ENCODE measurements around the gene TRIM54. TPM values are rescaled to one million over a fixed set of nuclear protein-coding genes. Genes with fewer than 3 reads are reported as not detected.

Gene TRIM54
- total RNA-seq, 1 experiment from 2014 or later = 0.51 TPM

GRCh38 chr2:27307287-27307544, 25.0 kb downstream of the TRIM54 start:
- CTCF ChIA-PET = no interaction called here
- Histone ChIP-seq H3K79me2 (ENCODE audit: low read length) (no peaks in the 10 kb centered on the region), H3K36me3 (ENCODE audit: low read depth, low read length) (no peaks in the 10 kb centered on the region), H3K4me1 (ENCODE audit: insufficient read depth, low read length) (0 out of 2 replicates have a peak, but pooled peaks cover 4% of the 10 kb centered on the region), H3K4me3 (ENCODE audit: low read length) (no peak overlapping the region), H2AFZ (ENCODE audit: low read length) (no peak overlapping the region), H3K9ac (ENCODE audit: low read length) (no peak overlapping the region), H3K9me2 (replicated peaks; ENCODE audit: low read length) (no peaks in the 10 kb centered on the region), H3K9me3 (ENCODE audit: low read length) (no peaks in the 10 kb centered on the region), H3K4me2 (ENCODE audit: low read length) (no peak overlapping the region), H4K20me1 (ENCODE audit: low read length) (no peaks in the 10 kb centered on the region), H3F3A (ENCODE audit: low read length, unreplicated experiment) (no peaks in the 10 kb centered on the region), H3K27me3 (ENCODE audit: low read length) (no peaks in the 10 kb centered on the region), H3K27ac (ENCODE audit: low read length) (no peak overlapping the region)
- TF ChIP-seq CTCF (conservative IDR thresholded peaks at IDR 0.05; ENCODE audit: low read depth, low read length) = no peak
- no peak for TF ChIP-seq EZH2phosphoT487 (IDR thresholded peaks at IDR 0.05; ENCODE audit: borderline replicate concordance, low read length)
- TF ChIP-seq EZH2 (IDR thresholded peaks at IDR 0.05; ENCODE audit: low read length, unreplicated experiment) = no peak
- ATAC-seq (no peak), DNase-seq (no peak)
- BruUV-seq (replicated peaks) = no TSS peak
- POLR2A ChIA-PET (ENCODE audit: unreplicated experiment) = no interaction called here
- intact Hi-C loops (cut with micrococcal nuclease) = no loop called here

- no peaks in the 10 kb centered on the region for H3F3A ChIP-seq (ENCODE audit: low read length, unreplicated experiment)
- no peak overlapping the region for H3K4me2 ChIP-seq (ENCODE audit: low read length)
- H2AFZ ChIP-seq (ENCODE audit: low read length) = no peak overlapping the region
- no peaks in the 10 kb centered on the region for H3K9me2 ChIP-seq (replicated peaks; ENCODE audit: low read length)
- no peaks in the 10 kb centered on the region for H3K9me3 ChIP-seq (ENCODE audit: low read length)
- no peaks in the 10 kb centered on the region for H3K36me3 ChIP-seq (ENCODE audit: low read depth, low read length)
- H3K4me1 ChIP-seq (ENCODE audit: insufficient read depth, low read length) = 0 out of 2 replicates have a peak, but pooled peaks cover 4% of the 10 kb centered on the region
- no peak overlapping the region for H3K27ac ChIP-seq (ENCODE audit: low read length)
- POLR2A ChIA-PET (ENCODE audit: unreplicated experiment) = no interaction called here
- H4K20me1 ChIP-seq (ENCODE audit: low read length) = no peaks in the 10 kb centered on the region
- CTCF ChIA-PET = no interaction called here
- no peak for DNase-seq
- no peak overlapping the region for H3K9ac ChIP-seq (ENCODE audit: low read length)
- no TSS peak for BruUV-seq (replicated peaks)
- no peak overlapping the region for H3K4me3 ChIP-seq (ENCODE audit: low read length)
- no peak for TF ChIP-seq CTCF (conservative IDR thresholded peaks at IDR 0.05; ENCODE audit: low read depth, low read length)
- TF ChIP-seq EZH2phosphoT487 (IDR thresholded peaks at IDR 0.05; ENCODE audit: borderline replicate concordance, low read length) = no peak
- TF ChIP-seq EZH2 (IDR thresholded peaks at IDR 0.05; ENCODE audit: low read length, unreplicated experiment) = no peak
- intact Hi-C loops (cut with micrococcal nuclease) = no loop called here
- no peaks in the 10 kb centered on the region for H3K27me3 ChIP-seq (ENCODE audit: low read length)
- no peaks in the 10 kb centered on the region for H3K79me2 ChIP-seq (ENCODE audit: low read length)
- ATAC-seq = no peak
Observed at GRCh38 chr2:27307545-27308358, 25.5 kb downstream of the TRIM54 start.

GRCh38 chr2:27308359-27308881, 26.2 kb downstream of the TRIM54 start, which contains the start of gene UCN:
TSS of gene UCN (minus strand) at chr2:27308445. CDS start at chr2:27307895, 550 bp downstream.
- H3K9me3 ChIP-seq (ENCODE audit: low read length) = no peaks in the 10 kb centered on the region
- H3K9me2 ChIP-seq (replicated peaks; ENCODE audit: low read length) = no peaks in the 10 kb centered on the region
- H3F3A ChIP-seq (ENCODE audit: low read length, unreplicated experiment) = no peaks in the 10 kb centered on the region
- no TSS peak for BruUV-seq (replicated peaks)
- no peak within 1 kb of the TSS for H3K9ac ChIP-seq (ENCODE audit: low read length)
- H2AFZ ChIP-seq (ENCODE audit: low read length) = no peak within 1 kb of the TSS
- no peak within 1 kb of the TSS for H3K4me3 ChIP-seq (ENCODE audit: low read length)
- no peaks in the 10 kb centered on the region for H3K27me3 ChIP-seq (ENCODE audit: low read length)
- intact Hi-C loops (cut with micrococcal nuclease) = no loop called here
- H3K4me2 ChIP-seq (ENCODE audit: low read length) = no peak within 1 kb of the TSS
- ChIA-PET CTCF (no interaction called here), POLR2A (ENCODE audit: unreplicated experiment) (no interaction called here)
- H3K27ac ChIP-seq (ENCODE audit: low read length) = no peak within 1 kb of the TSS
- H3K36me3 ChIP-seq (ENCODE audit: low read depth, low read length) = no peaks in the 10 kb centered on the region
- ATAC-seq (no peak), DNase-seq (no peak)
- TF ChIP-seq CTCF (conservative IDR thresholded peaks at IDR 0.05; ENCODE audit: low read depth, low read length) = no peak
- TF ChIP-seq EZH2 (IDR thresholded peaks at IDR 0.05; ENCODE audit: low read length, unreplicated experiment) = no peak
- no peak for TF ChIP-seq EZH2phosphoT487 (IDR thresholded peaks at IDR 0.05; ENCODE audit: borderline replicate concordance, low read length)
- no peaks in the 10 kb centered on the region for H3K4me1 ChIP-seq (ENCODE audit: insufficient read depth, low read length)
- no peaks in the 10 kb centered on the region for H3K79me2 ChIP-seq (ENCODE audit: low read length)
- H4K20me1 ChIP-seq (ENCODE audit: low read length) = no peaks in the 10 kb centered on the region

Measured in PC-3 (cell line).